Keratinocyte (primary cell): ENCODE data around the gene NBEA. TPM values are rescaled to one million over a fixed set of nuclear protein-coding genes. Genes with fewer than 3 reads are reported as not detected.

Source experiments
- DNase-seq: peaks from one replicate; pipeline ENCODE4 v3.0.0-alpha.2; 2011; ENCODE audit warnings: low read depth, missing footprints, low spot score
- FAIRE-seq: peaks from 2 replicates; lab custom pipeline; 2011; peaks lifted over from hg19 to GRCh38; lab: Jason Lieb, UNC
- H2AFZ ChIP-seq: 2 replicates; pipeline ENCODE4 v1.6.0; 2012; ENCODE audit warnings: low read length, control low read depth, inconsistent platforms; ENCODE audit not compliant: control insufficient read depth
- H3K27ac ChIP-seq: 2 replicates; pipeline ENCODE4 v1.5.1; 2011; ENCODE audit warnings: low read length; ENCODE audit not compliant: control insufficient read depth, insufficient read depth
- H3K27me3 ChIP-seq: 3 replicates; pipeline ENCODE4 v1.6.0; 2011; ENCODE audit warnings: low read length; ENCODE audit not compliant: control insufficient read depth, insufficient read depth; ENCODE audit errors: extremely low read depth
- H3K36me3 ChIP-seq, 2 experiments: 2 replicates in 1 of 2; 3 replicates in 1 of 2; pipeline ENCODE4 v1.5.1; 2011; ENCODE audit warnings: low read length in 2 of 2, mild to moderate bottlenecking in 1 of 2; ENCODE audit not compliant: control insufficient read depth in 2 of 2, insufficient read depth in 2 of 2; ENCODE audit errors: extremely low read depth in 1 of 2
- H3K4me1 ChIP-seq: 3 replicates; pipeline ENCODE4 v1.5.1; 2011; ENCODE audit warnings: low read length; ENCODE audit not compliant: control insufficient read depth, insufficient read depth; ENCODE audit errors: extremely low read depth
- H3K4me2 ChIP-seq: 3 replicates; pipeline ENCODE4 v1.6.0; 2011; ENCODE audit warnings: low read depth, low read length; ENCODE audit not compliant: control insufficient read depth, insufficient read depth; ENCODE audit errors: extremely low read depth
- H3K4me3 ChIP-seq, 3 experiments: fragments of 200-600 bp in 1 of 3; sonication (generic) in 1 of 3; 2 replicates in 2 of 3; 3 replicates in 1 of 3; pipeline ENCODE4 v1.5.1; 2011 to 2016; ENCODE audit warnings: low read length in 3 of 3, mild to moderate bottlenecking in 3 of 3, control low read depth in 2 of 3, inconsistent platforms in 1 of 3, low read depth in 1 of 3, mixed read lengths in 1 of 3, mixed run types in 1 of 3, moderate library complexity in 1 of 3; ENCODE audit not compliant: control insufficient read depth in 2 of 3, insufficient read depth in 2 of 3; ENCODE audit errors: extremely low read depth in 1 of 3
- H3K79me2 ChIP-seq: 2 replicates; pipeline ENCODE4 v1.6.0; 2012; ENCODE audit warnings: low read length; ENCODE audit not compliant: control insufficient read depth, insufficient read depth
- H3K9ac ChIP-seq: 3 replicates; pipeline ENCODE4 v1.6.0; 2011; ENCODE audit warnings: low read length; ENCODE audit not compliant: control insufficient read depth, insufficient read depth; ENCODE audit errors: extremely low read depth
- H3K9me1 ChIP-seq: 3 replicates; pipeline ENCODE4 v1.6.0; 2011; ENCODE audit warnings: low read length; ENCODE audit not compliant: control insufficient read depth, insufficient read depth; ENCODE audit errors: extremely low read depth
- H3K9me3 ChIP-seq: 2 replicates; pipeline ENCODE4 v1.5.1; 2012; ENCODE audit warnings: low read depth, low read length; ENCODE audit not compliant: control insufficient read depth
- H4K20me1 ChIP-seq: 3 replicates; pipeline ENCODE4 v1.6.0; 2011; ENCODE audit warnings: low read length; ENCODE audit not compliant: control insufficient read depth, insufficient read depth; ENCODE audit errors: extremely low read depth
- CTCF ChIP-seq, 3 experiments: IDR thresholded peaks in 1 of 3; conservative IDR thresholded peaks in 1 of 3; optimal IDR thresholded peaks in 1 of 3; 2 replicates in 2 of 3; 3 replicates in 1 of 3; pipeline versions ENCODE3 to v1.5.1; 2011; ENCODE audit warnings: low read length in 3 of 3, mild to moderate bottlenecking in 3 of 3, moderate library complexity in 2 of 3, control low read depth in 1 of 3, inconsistent platforms in 1 of 3; ENCODE audit not compliant: insufficient read depth in 2 of 3; ENCODE audit errors: extremely low read depth in 1 of 3
- EZH2 ChIP-seq: IDR thresholded peaks from one replicate; pipeline ENCODE4 v1.6.1; 2012; ENCODE audit warnings: inconsistent platforms, mild to moderate bottlenecking, low read length, moderate library complexity
- dilution Hi-C: fragments of 300-500 bp; cut with MboI; formaldehyde crosslinking; loops from one replicate; pipeline ENCODE4 v1.7.0; 2020; ENCODE audit warnings: low sequenced_read_pairs; ENCODE audit not compliant: extremely low pct_ligation_motif_present
- polyA plus RNA-seq, 5 experiments: library from polyadenylated mRNA; depleted of rRNA in 3 of 5; stranded (reverse) in 3 of 5; stranded (forward) in 1 of 5; unstranded in 1 of 5; fragments of >200 nt; gene quantifications; 1 replicate in 1 of 5; 2 replicates in 3 of 5; 3 replicates in 1 of 5; pipeline versions ENCODE4 v1.2.1 to v1.2.3, GENCODE V29; 2011 to 2012; ENCODE audit warnings: missing spikeins in 2 of 5, low read depth in 1 of 5, low replicate concordance in 1 of 5

Gene NBEA
- polyA plus RNA-seq, 1 donor (not counting 4 experiments of a cell fraction or from before 2014, with no cell fraction given) = 0.05 TPM

DNA sequence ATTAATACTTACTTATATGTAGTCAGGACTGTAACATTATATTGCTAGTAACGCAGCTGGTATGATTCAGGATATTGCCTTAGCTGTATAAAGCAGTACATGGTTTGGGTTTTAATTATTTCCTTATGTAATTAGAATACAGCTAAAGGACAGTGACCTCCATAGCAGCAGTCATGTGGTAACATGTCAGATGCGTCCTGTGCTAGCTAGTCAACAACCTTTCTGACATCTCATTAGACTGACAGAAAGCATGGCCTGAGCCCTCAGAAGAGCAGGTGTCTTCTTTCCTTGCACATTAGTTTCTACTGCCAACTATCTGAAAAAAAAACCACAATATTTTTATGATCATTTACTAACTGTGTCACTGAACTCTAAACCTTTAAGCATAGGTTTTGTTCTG, 412.2 kb downstream of the NBEA start:
- no peaks in the 10 kb centered on the region for H3K9me3 ChIP-seq
- H3K4me2 ChIP-seq = no peak overlapping the region
- no peak overlapping the region for H3K27ac ChIP-seq
- dilution Hi-C loops = no loop called here
- TF ChIP-seq CTCF (optimal IDR thresholded peaks at IDR 0.05 in 1 of 3, IDR thresholded peaks at IDR 0.05 in 1 of 3, conservative IDR thresholded peaks at IDR 0.05 in 1 of 3; ENCODE audit: extremely low read depth in 1 of 3, insufficient read depth in 2 of 3, low read length in 3 of 3) = no peak
- no peak for TF ChIP-seq EZH2
- H3K79me2 ChIP-seq = no peaks in the 10 kb centered on the region
- DNase-seq (no peak), FAIRE-seq (no peak)
- no peaks in the 10 kb centered on the region for H3K27me3 ChIP-seq
- H3K36me3 ChIP-seq = no peaks in the 10 kb centered on the region
- H2AFZ ChIP-seq = no peak overlapping the region
- no peaks in the 10 kb centered on the region for H3K9me1 ChIP-seq
- no peaks in the 10 kb centered on the region for H4K20me1 ChIP-seq
- H3K4me3 ChIP-seq = no peak overlapping the region
- H3K4me1 ChIP-seq = no peaks in the 10 kb centered on the region
- no peak overlapping the region for H3K9ac ChIP-seq

GRCh38 chr13:35354882-35355281, 412.8 kb downstream of the NBEA start:
- Histone ChIP-seq H3K9ac (no peak overlapping the region), H3K27me3 (no peaks in the 10 kb centered on the region), H3K4me3 (no peak overlapping the region), H3K4me1 (no peaks in the 10 kb centered on the region), H3K4me2 (no peak overlapping the region), H3K27ac (no peak overlapping the region), H2AFZ (no peak overlapping the region), H3K36me3 (no peaks in the 10 kb centered on the region), H3K79me2 (no peaks in the 10 kb centered on the region), H4K20me1 (no peaks in the 10 kb centered on the region), H3K9me1 (no peaks in the 10 kb centered on the region), H3K9me3 (no peaks in the 10 kb centered on the region)
- DNase-seq = no peak
- dilution Hi-C loops = no loop called here
- no peak for TF ChIP-seq EZH2
- TF ChIP-seq CTCF (optimal IDR thresholded peaks at IDR 0.05 in 1 of 3, IDR thresholded peaks at IDR 0.05 in 1 of 3, conservative IDR thresholded peaks at IDR 0.05 in 1 of 3; ENCODE audit: extremely low read depth in 1 of 3, insufficient read depth in 2 of 3, low read length in 3 of 3) = no peak
- no peak for FAIRE-seq
